ENCODE measurements around the gene SRCAP. TPM values are rescaled to one million over a fixed set of nuclear protein-coding genes. Genes with fewer than 3 reads are reported as not detected.

The SRCAP gene
- total and polyA plus RNA-seq, 2 of the 8 experiments (the other 6 are each of a cell fraction or from before 2014, with no cell fraction given) = 5.5 to 54.3 TPM

DNA sequence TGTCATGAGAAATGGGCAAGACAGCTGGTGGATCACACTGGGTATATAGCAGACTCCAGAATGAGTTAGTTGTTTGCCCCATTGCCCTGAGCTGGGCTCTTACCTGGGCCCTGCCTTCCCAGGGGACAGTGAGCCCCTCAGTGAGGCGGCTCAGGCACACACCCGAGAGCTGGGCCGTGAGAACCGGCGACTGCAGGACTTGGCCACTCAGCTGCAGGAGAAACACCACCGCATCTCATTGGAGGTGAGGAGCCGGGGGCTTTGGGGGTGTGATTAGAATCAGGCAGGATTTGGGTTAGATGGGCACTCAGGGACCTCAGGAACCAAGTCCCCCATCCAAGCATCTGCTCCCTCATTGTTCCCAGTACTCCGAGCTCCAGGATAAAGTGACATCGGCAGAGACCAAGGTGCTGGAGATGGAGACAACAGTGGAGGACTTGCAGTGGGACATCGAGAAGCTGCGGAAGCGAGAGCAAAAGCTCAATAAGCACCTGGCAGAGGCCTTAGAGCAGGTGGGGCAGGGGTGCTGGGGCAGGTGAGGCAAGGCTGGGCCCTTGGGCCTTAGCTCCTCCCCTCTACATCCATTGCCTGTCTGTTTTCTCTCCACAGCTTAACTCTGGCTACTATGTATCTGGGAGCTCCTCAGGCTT, 66.0 kb downstream of the SRCAP start:
- Histone ChIP-seq H3K18ac (ENCODE audit: extremely low read depth, low read length) (no peak overlapping the region), H4K5ac (ENCODE audit: insufficient read length, low read depth, low read length) (no peak overlapping the region), H3K4ac (replicated peaks; ENCODE audit: insufficient read length, low read depth, low read length) (no peak overlapping the region), H2BK20ac (ENCODE audit: low read length) (no peak overlapping the region), H3K14ac (ENCODE audit: insufficient read length) (no peak overlapping the region), H3K79me2 (ENCODE audit: control insufficient read depth in 1 of 2, insufficient read depth in 2 of 2, low read length in 2 of 2) (peaks cover 4 to 20% of the 10 kb centered on the region in 2 experiments; a peak in 2 of 4 replicates), H3K36me3 (ENCODE audit: control insufficient read depth in 2 of 4, insufficient read depth in 4 of 4, low read length in 3 of 4) (peaks cover 42 to 69% (median 59%) of the 10 kb centered on the region in 4 experiments), H2BK5ac (ENCODE audit: low read depth, low read length) (no peak overlapping the region), H4K91ac (replicated peaks; ENCODE audit: insufficient read length, low read length) (no peak overlapping the region), H3K4me2 (ENCODE audit: insufficient read depth in 1 of 2, low read depth in 2 of 2, low read length in 2 of 2) (no peak overlapping the region), H4K8ac (ENCODE audit: extremely low read depth, insufficient read depth, low read length) (no peak overlapping the region), H3K27ac (ENCODE audit: low read depth, low read length) (no peak overlapping the region), H3K79me1 (ENCODE audit: low read depth, low read length) (peaks cover 3% of the 10 kb centered on the region; the same call in 1 of the 2 replicates), H2AK5ac (ENCODE audit: low read depth, low read length) (no peak overlapping the region), H3K9me3 (ENCODE audit: insufficient read depth in 2 of 2, low read depth in 1 of 2, low read length in 1 of 2) (no peaks in the 10 kb centered on the region), H2AFZ (ENCODE audit: low read length) (no peak overlapping the region), H3K4me1 (replicated peaks in 1 of 4; ENCODE audit: control insufficient read depth in 3 of 4, insufficient read depth in 4 of 4, low read length in 3 of 4) (peaks cover 0 to 11% (median 2%) of the 10 kb centered on the region in 4 experiments; a peak in 4 of 7 replicates), H2BK12ac (ENCODE audit: low read depth, low read length) (no peak overlapping the region), H3K23ac (ENCODE audit: insufficient read length) (no peak overlapping the region), H3K27me3 (replicated peaks in 1 of 4; ENCODE audit: control insufficient read depth in 3 of 4, extremely low read depth in 1 of 4, insufficient read depth in 3 of 4, low read length in 3 of 4) (no peaks in the 10 kb centered on the region; a peak in 1 of 7 replicates), H2BK15ac (ENCODE audit: low read length) (no peak overlapping the region), H2BK120ac (replicated peaks; ENCODE audit: low read depth, low read length) (no peak overlapping the region), H3K4me3 (ENCODE audit: extremely low read depth in 1 of 4, insufficient read depth in 2 of 4, low read depth in 3 of 4, low read length in 4 of 4) (no peak overlapping the region), H3K23me2 (ENCODE audit: low read depth, low read length) (peaks cover 14% of the 10 kb centered on the region), H3K56ac (replicated peaks; ENCODE audit: insufficient read length, low read depth, low read length) (no peak overlapping the region), H3K9ac (replicated peaks in 1 of 4; ENCODE audit: extremely low read depth in 1 of 4, low read depth in 3 of 4, low read length in 3 of 4) (no peak overlapping the region), H4K20me1 (replicated peaks in 1 of 2; ENCODE audit: control insufficient read depth in 1 of 2, insufficient read depth in 2 of 2, low read length in 2 of 2) (peaks cover 11% of the 10 kb centered on the region in 2 experiments)
- WGBS, 2 experiments (ENCODE audit: extremely low coverage in 1 of 2, insufficient coverage in 1 of 2, insufficient read length in 1 of 2, insufficient replicate concordance in 2 of 2, low coverage in 1 of 2, low lambda C conversion rate in 2 of 2, missing lambda C conversion rate in 1 of 2) = 94% methylated on average over 12 of the region's 12 CpGs; no CpG with 5 or more reads in 1 of the 2 experiments
- DNase-seq (ENCODE audit: low read depth in 1 of 2, low spot score in 2 of 2) = no peak
- TF ChIP-seq BACH1 (IDR thresholded peaks at IDR 0.05; ENCODE audit: low read length) (no peak), FOSL1 (IDR thresholded peaks at IDR 0.05; ENCODE audit: insufficient read depth, low read depth, low read length) (no peak), EP300 (IDR thresholded peaks at IDR 0.05; ENCODE audit: borderline replicate concordance in 1 of 2, low read depth in 2 of 2, low read length in 2 of 2) (no peak), TCF12 (IDR thresholded peaks at IDR 0.05; ENCODE audit: low read depth, low read length) (no peak), SP1 (IDR thresholded peaks at IDR 0.05; ENCODE audit: low read depth, low read length) (no peak), NRF1 (IDR thresholded peaks at IDR 0.05; ENCODE audit: low read depth, low read length) (no peak), ZNF274 (IDR thresholded peaks at IDR 0.05; ENCODE audit: borderline replicate concordance, extremely low read depth, low read length) (no peak), RBBP5 (IDR thresholded peaks at IDR 0.05; ENCODE audit: borderline replicate concordance, low read depth, low read length) (no peak)
- TF ChIP-seq, protein P1, sequence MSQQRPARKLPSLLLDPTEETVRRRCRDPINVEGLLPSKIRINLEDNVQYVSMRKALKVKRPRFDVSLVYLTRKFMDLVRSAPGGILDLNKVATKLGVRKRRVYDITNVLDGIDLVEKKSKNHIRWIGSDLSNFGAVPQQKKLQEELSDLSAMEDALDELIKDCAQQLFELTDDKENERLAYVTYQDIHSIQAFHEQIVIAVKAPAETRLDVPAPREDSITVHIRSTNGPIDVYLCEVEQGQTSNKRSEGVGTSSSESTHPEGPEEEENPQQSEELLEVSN (IDR thresholded peaks at IDR 0.05) = no peak
- ChIA-PET CTCF (ENCODE audit: partially characterized antibody) (interaction anchor here (0.8 to 1.5 kb wide), 2 partner anchors 33 to 213 kb away, joined by 3 read pairs; no protein-coding TSS in a partner anchor), POLR2A (ENCODE audit: partially characterized antibody) (interaction anchor here (0.8 to 9.0 kb wide), 8 partner anchors 10 to 50 kb away, joined by 3 to 92 read pairs (median 3); partner anchors contain the start of gene PHKG2)
- FAIRE-seq = no peak

Data from H1 (cell line).